Activated CD4-positive, alpha-beta T cell treated with anti-CD3 and anti-CD28 coated beads, Interleukin-2, amount 50 U/mL, for 4 hours (primary cell): ENCODE data around the gene TNRC6C.
A peak's percentile ranks its signal among the peaks of the same experiment; 100 is the strongest.
"Not testable (repeated sequence)": the region's sequence is repeated elsewhere in the genome, so short reads cannot be mapped to it uniquely, and the experiment has no call there.

Experiments used
- DNase-seq, 2 experiments: peaks; one replicate each; pipeline ENCODE4 v3.0.0-alpha.2; 2020

Gene TNRC6C

DNA sequence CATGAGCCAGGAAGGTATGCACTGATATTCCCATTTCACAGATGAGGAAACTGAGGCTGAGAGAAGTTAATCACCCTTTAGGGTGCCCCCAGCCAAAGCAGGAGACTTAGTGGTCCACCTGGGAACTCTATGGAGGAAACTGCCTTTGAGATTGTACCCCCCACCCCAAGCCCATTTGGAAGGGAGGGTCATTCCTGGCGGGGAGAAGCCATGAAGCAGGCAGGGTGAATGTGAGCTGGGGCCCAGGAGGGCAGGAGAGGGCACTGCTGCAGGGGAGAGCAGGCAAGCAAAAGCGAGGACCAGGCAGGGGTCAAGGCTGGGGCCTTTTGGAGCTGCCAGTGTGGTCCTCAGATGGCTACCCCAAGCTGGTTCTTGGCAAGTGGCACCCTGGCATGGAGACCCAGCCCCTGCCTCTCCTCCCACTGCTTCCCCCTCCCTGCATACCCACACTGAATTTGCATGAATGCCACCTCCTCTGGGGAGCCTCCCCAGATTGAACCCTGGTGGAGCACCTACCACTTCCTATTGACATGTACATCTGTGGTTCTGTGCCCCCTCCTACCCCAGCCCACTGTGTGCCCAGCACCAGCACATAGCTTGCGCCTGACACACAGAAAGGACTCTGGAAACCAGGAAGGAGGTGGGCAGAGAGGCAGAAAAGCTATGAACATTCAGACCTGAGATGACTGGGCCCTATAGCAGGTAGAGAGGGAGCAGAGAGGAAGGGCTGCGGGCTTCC is 171.0 kb downstream of the TNRC6C start:
- no peak for DNase-seq

DNA sequence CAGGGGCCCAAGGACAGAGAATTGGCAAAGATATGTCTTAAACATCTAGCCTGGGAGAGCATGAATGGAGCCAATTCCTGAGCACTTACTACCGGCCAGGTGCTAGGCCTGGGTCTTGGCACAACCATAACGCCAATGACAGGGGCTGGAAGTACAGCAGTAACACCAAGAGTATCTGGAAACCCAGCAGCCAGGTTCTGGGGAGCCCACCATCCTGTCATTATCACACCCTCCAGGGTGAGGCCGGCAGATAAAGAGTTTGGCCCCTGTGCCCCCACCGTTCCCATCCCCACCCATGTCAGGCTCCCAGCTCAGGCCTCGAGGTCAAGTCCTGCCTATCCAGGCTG is 171.6 kb downstream of the TNRC6C start:
- no peak for DNase-seq

DNA sequence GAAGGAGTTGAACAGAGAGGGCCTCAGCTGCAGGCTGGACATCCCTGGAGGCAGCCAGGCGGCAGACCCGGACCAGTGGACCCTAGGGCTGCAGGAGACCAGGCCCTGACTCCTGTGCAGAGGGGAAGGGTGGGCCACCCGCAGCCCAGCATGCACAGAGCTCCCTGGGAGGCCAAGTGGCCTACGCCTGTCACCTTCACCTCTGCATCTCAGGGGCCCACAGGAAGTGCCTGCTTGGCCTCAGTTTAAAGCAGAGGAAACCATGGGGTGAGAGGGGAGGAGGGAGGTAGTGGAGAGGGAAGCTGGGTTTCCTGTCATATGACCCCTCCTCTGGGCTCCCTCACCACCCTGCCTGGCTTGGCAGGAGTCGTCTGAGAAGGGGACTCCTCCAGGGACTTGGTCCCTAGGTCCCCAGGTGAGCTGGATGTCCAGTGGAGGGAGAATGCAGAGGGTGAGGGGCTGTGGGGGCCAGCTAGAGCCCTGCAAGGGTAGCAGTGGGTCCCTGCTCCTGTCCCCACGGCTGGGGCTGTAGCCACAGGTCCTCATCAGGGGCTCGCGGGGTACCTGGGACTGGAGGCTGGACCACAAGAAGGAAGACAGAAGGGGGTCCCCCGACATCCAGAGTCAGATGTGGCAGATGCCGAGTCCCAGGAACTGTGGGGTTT is 172.1 kb downstream of the TNRC6C start, which contains the start of gene TMC8:
TSS of gene TMC8 (plus strand) at position 335 of the 665 bp plus-strand sequence. CDS start 818 bp downstream, outside the sequence.
- DNase-seq, result no peak

DNA sequence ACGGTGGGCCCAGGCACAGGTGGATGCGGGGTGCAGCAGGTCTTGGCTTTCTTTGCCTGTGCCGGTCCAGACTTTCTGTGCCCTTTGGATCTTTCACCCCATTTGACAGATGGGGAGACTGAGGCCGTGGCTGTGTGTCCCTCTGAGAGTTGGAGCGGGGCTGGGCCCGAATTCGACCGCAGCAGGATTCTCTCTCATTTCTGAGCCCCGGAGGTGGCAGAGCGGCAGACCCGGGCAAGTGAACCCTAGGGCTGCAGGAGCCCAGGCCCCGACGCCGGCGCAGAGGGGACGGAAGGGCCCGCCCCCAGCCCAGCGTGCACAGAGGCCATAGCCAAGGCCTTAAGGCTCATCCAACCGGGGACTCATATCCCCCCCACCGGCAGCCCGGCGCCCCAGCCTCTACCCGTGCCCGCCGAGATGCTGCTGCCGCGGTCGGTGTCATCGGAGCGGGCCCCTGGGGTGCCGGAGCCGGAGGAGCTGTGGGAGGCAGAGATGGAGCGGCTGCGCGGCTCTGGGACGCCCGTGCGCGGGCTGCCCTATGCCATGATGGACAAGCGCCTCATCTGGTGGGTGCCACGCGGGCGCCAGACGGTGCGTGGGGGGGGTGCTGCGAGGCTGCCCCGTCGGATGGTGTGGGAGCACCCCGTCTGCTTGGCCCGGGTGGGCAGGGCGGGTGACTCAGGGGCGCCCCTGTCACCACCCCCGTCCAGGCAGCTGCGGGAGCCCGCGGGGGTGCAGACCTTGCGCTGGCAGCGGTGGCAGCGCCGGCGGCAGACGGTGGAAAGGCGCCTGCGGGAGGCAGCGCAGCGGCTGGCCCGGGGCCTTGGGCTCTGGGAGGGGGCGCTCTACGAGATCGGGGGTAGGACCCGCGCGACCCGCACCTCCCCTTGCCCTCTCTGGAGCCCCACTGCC is 172.9 kb downstream of the TNRC6C start:
- peak; percentile 50 to 67 for DNase-seq

DNA sequence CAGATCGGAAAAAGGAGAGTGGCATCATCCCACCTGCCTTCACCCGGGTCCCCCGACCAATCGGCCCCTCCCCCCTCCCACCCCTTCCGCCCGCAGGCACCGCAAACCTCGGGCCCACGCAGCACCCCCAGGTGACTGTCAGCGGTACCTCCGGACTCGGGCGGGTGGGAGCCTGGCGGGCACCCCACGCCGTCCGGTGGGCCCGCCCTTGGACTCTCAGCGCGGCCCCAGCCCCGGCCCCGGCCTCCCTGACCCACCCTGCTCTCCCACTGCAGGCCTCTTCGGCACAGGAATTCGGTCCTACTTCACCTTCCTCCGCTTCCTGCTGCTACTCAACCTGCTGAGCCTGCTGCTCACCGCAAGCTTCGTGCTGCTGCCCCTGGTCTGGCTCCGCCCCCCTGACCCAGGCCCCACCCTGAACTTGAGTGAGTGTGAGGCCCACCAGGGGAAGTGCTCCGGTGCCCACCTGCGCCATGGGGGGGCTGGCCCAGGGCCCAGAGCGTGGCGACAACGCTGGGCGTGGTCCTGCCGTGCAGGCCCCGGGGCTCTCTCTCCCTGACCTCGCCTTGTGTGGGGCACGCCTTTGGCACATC is 173.7 kb downstream of the TNRC6C start:
- peak; percentile 53 to 62 for DNase-seq

DNA sequence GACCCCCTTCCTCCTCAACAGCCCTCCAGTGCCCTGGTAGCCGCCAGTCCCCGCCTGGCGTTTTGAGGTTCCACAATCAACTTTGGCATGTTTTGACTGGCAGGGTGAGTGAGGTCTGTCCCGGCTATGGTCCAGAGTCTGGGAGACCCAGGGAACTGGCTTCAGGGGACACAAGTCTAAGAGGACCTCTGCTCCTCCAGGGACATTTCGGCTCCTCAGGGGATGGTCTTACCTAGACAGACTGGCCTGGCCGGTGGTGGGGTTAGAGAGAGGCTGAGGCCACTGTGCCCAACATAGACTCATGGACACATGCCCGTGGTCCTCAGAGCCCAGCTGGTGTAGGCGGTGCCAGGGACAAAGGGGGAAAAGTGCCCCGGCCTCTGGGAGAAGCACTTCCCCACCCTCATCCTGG is 174.3 kb downstream of the TNRC6C start:
- no peak for DNase-seq

DNA sequence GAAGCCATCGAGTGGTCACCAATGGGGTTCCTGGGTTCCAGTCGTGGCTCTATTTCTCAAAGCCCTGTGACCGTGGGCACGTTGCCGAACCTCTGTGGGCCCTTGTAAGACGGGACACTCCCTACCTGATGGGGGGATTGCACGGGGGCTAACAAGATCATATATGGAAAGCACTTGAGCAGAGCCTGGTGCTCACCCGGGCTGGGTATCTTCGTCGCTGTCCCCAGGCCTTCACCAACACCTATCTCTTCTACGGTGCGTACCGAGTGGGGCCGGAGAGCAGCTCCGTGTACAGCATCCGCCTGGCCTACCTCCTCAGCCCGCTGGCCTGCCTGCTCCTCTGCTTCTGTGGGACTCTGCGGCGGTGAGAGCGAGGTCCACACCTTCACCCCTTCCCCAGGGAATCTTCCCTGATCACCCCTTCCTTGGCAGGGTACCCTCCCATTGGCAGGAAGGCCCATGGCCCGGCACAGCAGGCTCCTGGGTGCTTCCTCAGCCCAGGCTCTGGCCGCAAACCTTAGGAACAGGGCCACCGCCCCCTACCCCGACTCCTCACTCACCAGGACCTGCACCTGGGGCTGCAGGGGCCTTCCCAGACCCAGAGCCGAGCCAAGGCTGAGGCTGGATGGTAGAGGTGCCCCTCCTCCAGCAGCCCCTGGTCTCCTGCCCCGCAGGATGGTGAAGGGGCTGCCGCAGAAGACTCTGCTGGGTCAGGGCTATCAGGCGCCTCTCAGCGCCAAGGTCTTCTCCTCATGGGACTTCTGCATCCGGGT is 174.9 kb downstream of the TNRC6C start:
- DNase-seq, result no peak

DNA sequence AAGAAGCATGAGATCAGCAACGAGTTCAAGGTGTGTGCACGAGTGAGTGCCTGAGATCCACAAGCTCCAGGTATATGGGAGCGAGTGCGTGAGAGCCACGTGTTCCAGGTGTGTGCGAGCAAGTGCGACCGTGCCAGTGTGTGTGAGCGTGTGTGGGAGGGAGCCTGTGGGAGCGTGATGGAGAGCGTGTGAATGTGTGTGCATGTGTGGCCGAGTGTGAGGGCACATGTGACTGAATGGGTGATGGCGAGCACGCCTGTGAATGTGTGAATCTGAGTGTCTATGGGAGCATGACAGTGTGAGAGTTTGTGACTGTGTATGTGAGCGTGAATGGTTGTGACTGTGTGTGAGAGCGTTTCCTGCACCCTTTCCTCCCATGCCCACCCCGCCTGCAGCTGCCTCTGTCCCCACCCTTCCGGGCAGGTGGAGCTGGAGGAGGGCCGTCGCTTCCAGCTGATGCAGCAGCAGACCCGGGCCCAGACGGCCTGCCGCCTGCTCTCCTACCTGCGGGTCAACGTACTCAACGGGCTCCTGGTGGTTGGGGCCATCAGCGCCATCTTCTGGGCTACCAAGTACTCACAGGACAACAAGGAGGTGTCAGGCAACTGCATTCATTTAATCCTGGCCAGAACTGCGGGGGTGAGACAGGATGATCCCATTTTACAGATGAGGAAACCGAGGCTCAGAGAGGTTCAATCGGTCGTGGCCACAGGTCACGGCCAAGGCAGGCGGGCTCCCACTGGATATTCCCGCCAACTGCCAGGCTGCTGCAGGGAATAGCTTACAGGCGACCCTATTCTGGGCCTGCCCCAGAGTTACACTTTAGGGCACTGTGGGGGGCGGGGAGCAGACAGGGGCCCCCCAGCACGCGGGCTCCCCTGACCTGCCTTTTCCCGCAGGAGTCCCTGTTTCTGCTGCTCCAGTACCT is 175.7 kb downstream of the TNRC6C start:
- peak; percentile 72 to 73 for DNase-seq

DNA sequence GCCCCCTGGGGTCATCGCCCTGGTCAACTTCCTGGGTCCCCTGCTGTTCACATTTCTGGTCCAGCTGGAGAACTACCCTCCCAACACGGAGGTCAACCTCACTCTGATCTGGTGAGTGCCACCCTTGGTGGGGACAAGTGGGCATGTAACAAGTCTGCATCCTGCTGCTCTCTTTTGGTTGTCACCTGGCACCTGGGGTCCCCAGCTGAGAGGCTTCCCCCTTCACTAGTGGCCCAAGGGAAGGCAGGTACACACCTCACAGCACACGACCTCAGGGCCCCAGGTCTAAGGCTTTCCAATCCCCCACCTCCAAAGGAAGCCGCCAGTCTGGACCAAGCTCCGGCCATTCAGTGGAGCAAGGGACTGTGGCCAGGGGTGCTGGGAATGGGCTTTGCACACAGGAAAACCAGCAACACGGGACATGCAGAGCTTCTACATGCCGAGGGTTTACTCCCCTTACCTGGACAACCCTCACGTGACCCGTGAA is 176.4 kb downstream of the TNRC6C start:
- no peak for DNase-seq

DNA sequence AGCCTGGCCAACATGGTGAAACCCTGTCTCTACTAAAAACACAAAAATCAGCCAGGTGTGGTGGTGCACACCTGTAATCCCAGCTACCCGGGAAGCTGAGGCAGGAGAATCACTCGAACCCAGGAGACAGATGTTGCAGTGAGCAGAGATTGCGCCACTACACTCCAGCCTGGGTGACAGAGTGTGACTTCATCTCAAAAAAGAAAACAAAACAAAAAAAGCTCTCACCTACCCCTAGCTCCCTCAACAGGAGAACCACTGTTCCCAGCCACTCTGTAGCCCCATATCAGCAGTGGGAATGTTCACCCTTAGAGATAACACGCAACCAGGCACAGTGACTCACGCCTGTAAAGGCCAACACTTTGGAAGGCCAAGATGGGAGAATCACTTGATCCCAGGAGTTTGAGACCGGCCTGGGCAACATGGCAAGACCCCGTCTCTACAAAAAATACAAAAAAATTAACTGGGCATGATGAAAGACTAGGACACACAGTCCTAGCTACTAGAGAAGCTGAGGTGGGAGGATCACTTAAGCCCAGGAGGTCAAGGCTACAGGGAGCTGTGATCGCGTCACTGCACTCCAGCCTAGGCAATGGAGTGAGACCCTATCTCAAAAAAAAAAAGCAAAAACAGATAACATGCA is 177.5 kb downstream of the TNRC6C start:
- DNase-seq, result no peak

DNA sequence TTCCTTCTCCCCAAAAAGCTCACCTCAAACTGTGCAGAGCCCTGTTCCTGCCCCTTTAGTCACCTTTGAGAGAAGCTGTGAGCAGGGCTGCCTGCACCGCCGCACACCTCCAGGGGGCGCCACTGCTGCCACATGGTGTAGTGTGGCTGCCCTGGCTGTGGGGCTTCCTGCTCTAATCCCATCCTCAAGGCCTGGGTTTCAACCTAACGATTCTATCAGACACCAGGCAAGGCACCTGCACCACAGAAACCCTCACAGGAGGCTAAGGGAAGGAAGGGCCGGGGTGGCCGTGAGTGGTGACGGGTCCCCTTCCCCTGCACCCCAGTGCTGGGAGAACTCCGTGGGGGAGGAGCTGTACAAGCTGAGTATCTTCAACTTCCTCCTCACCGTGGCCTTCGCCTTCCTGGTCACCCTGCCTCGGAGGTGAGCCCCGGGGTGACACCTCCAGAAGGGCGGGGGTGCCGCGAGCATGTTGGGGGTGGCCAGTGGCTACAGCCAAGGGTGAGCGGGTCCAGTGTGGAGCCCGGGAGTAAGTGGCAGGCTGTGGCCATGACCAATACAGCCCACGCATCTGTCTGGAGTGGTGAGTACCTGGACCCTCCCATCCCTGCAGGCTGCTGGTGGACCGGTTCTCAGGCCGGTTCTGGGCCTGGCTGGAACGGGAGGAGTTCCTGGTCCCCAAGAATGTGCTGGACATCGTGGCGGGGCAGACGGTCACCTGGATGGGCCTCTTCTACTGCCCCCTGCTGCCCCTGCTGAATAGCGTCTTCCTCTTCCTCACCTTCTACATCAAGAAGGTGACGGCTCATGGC is 179.1 kb downstream of the TNRC6C start:
- no peak for DNase-seq

DNA sequence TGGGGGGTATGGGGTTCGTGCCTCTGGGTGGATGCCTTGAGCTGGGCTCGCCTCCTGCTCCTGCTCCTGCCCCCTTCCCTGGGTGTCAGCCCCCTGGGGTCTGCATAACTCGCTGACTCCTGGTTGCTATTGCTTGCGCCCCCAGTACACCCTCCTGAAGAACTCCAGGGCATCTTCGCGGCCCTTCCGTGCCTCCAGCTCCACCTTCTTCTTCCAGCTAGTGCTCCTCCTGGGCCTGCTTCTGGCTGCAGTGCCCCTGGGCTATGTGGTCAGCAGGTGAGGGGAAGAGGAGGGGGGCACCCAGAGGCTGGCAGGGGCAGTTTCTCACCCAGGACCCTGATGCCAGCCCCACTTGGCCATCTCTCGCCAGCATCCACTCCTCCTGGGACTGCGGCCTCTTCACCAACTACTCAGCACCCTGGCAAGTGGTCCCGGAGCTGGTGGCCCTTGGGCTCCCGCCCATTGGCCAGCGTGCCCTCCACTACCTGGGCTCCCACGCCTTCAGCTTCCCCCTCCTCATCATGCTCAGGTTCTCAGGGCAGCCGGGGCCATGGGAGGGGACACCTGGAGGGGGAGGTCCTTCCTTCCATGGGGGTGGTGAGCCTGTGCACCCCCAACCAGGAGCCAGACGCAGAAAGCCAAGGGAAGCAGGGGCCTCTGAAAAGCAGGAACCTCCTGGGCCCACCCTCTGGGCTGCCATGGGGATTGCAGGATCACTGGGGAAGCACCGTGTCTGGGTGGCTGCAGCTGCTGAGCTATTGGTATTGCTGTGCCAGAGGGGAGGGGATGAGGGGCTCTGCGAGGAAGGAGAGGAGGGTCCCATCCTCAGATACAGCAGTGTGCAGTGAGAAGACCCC is 179.9 kb downstream of the TNRC6C start:
- no peak for DNase-seq

DNA sequence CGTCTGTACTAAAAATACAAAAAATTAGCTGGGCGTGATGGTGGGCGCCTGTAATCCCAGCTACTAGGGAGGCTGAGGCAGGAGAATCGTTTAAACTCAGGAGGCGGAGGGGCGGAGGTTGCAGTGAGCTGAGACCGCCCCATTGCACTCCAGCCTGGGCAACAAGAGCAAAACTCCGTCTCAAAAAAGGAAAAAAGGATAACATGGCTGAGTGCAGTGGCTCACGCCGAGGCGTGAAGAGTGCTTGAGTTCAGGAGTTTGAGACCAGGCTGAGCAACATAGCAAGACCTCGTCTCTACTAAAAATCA is 181.3 kb downstream of the TNRC6C start:
- DNase-seq, result not testable (repeated sequence)

DNA sequence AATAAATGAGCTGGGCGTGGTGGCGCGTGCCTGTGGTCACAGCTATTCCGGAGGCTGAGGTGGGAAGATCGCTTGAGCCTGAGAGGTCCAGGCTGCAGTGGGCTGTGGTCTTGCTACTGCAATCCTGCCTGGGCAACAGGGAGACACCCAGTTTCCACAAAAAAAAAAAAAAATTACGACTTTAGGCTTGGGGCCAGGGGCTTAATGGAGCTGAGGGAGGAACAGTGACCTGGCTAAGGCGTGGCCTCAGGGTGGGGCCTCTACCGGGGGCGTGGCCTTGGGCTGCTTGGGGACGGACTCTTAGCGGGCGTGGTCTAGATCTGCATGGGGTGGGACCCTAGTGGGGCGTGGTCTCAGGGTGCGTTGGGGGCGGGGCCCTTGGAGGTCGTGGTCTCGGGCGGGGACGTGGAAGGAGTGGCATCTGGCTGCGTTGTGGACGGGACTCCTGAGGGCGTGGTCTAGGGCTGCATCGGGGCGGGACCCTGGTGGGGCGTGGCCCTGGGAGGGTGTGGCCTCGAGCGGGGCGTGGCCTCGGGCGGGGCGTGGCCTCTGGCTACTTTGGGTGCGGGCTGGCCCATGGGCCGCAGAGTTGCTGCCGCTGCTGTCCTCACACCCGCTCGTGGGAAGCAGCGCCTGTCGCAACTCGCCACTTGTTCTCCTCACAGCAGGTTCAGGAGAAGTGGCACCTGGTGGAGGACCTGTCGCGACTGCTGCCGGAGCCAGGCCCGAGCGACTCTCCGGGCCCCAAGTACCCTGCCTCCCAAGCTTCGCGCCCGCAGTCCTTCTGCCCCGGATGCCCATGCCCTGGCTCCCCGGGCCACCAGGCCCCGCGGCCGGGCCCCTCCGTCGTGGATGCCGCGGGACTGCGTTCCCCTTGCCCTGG is 181.9 kb downstream of the TNRC6C start:
- peak; percentile 89 to 90 for DNase-seq

DNA sequence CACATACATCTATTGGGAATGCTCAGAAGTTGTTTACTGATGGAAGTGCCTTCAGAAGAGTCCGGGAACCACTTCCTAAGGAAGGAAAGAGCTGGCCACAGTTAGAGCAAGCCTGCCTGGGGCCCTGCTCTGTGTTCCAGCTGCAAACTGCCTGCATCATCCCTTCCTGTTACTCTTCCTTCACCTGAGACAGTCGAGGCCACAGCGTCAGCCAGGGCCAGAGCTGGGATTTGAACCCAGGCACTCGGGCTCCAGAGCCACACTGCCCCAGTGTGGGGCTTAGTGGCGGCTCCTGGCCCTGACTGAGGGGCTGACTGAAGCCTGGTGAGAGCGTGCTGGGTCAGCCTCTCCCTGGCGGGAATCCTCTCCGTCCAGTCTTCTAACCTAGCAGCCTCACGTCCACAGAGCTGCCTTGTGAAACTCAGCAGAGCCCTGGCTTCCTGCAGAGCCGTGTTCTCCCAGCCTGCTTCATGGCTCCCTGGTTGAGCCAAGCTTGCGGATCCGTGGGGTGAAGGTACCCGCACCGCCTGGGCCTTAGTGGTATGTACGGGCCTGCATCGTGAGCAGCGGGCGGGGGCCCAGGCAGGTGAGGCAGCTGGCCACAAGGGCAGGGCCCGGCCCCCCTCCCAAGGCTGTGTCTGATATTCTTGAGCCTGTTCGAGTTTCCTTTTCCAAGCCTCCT is 183.1 kb downstream of the TNRC6C start:
- DNase-seq, result no peak

DNA sequence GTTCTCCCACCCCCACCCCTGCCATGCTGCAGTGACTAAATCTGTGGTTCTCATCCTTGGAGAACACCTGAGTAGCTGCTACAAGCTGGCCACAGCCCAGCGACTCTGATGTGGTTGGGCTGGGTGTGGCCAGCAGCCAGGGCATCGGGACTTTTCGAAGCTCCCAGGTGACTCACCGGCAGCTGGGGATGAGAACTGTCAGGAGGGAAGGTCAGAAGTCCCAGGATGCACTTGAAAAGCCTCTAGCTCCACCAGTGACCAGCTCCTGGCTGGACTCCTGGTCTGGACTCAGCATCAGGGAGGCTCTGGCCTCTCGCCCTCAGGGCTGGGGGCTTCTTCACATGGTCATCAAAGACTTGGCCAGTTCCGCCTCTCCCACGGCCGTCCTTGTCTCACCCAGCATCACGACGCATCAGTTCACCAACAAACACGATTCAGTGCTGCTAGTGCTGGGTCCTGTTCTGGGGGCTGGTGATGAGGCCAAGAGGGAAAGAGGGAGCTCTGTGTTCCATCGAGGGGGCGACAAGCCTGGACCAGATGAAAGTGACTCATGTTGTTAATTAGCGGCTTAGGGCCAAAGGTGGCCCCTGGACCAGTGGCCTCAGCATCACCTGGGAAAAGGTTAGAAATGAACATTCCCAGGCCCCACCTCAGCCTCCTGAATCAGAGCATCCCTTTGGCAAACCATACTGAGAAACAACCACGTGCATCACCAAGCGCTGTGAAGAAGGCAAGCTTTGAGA is 183.8 kb downstream of the TNRC6C start:
- DNase-seq, result no peak
